ENCODE data around the gene GBA3.

DNA sequence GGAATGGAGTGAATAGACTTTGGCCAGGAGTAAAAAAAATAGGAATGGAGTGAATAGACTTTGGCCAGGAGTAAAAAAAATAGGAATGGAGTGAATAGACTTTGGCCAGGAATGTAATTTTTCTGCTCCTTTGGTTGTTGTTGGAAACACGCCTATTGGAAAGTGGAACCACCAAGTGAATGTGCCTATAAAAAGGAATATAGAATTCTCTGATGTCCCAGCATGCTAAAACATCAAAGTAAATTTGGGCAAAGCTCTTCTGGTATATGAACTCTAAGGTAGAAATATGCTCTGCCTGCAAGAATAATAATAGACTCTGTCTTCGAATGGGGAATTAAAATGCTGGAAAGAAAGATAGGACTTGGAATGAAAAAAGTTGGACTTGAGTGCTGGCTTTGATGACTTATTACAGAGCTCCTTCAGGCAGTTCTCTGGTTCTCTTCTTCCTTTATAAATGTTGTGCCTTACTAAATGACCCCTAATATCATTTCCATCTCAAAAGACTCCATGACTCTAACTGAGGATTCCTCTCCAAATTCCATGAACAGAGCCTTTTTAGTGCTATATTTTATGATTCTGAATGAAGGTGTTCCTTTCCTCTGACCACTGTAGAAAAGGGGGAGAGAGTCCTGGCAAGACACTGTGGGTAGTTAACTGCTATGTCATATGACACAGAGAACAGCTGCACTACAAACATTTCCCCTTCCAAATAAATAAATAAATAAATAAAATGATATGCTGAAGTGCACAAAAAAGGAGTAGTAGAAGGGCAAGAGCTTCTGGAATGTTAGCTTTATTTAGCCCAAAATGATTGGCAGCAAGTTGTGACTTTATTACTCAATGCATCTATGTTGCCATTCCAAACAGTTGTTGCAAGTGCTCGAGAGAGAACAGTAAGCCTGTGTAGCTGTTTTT is 13.5 kb upstream of the GBA3 start:
- TF ChIP-seq, protein P1, sequence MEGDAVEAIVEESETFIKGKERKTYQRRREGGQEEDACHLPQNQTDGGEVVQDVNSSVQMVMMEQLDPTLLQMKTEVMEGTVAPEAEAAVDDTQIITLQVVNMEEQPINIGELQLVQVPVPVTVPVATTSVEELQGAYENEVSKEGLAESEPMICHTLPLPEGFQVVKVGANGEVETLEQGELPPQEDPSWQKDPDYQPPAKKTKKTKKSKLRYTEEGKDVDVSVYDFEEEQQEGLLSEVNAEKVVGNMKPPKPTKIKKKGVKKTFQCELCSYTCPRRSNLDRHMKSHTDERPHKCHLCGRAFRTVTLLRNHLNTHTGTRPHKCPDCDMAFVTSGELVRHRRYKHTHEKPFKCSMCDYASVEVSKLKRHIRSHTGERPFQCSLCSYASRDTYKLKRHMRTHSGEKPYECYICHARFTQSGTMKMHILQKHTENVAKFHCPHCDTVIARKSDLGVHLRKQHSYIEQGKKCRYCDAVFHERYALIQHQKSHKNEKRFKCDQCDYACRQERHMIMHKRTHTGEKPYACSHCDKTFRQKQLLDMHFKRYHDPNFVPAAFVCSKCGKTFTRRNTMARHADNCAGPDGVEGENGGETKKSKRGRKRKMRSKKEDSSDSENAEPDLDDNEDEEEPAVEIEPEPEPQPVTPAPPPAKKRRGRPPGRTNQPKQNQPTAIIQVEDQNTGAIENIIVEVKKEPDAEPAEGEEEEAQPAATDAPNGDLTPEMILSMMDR (IDR thresholded peaks at IDR 0.05), result no peak
- no peak for TF ChIP-seq POLR2A (IDR thresholded peaks at IDR 0.05)

Measured in Peyer's patch (tissue), 4 donors.